WTC11 (cell line): ENCODE data around the gene CPTP. TPM values are rescaled to one million over a fixed set of nuclear protein-coding genes. Genes with fewer than 3 reads are reported as not detected.

ENCODE experiments used
- AFF4 ChIP-seq: sonication (generic); formaldehyde crosslinking; IDR thresholded peaks from 2 replicates; pipeline ENCODE4 v1.8.1; 2023; ENCODE audit warnings: mild to moderate bottlenecking, missing genetic modification reagents, borderline replicate concordance
- ARID4B ChIP-seq: sonication (generic); formaldehyde crosslinking; IDR thresholded peaks from 2 replicates; pipeline ENCODE4 v1.8.0; 2023; ENCODE audit warnings: missing genetic modification reagents, mild to moderate bottlenecking, borderline replicate concordance
- CREB1 ChIP-seq: sonication (generic); formaldehyde crosslinking; IDR thresholded peaks from 2 replicates; pipeline ENCODE4 v1.8.0; 2023; ENCODE audit warnings: mild to moderate bottlenecking, missing genetic modification reagents
- EMX1 ChIP-seq: fragments of 250-450 bp; sonication (Bioruptor Pico); IDR thresholded peaks from 2 replicates; pipeline ENCODE4 v1.8.0; 2021; ENCODE audit warnings: mild to moderate bottlenecking
- FOXK1 ChIP-seq: sonication (generic); formaldehyde crosslinking; IDR thresholded peaks from 2 replicates; pipeline ENCODE4 v1.8.0; 2022; ENCODE audit warnings: mild to moderate bottlenecking, moderate library complexity, missing genetic modification reagents
- GABPB1 ChIP-seq: sonication (generic); formaldehyde crosslinking; IDR thresholded peaks from 2 replicates; pipeline ENCODE4 v1.8.1; 2023; ENCODE audit warnings: mild to moderate bottlenecking, missing genetic modification reagents
- GRHL2 ChIP-seq: fragments of 250-450 bp; sonication (Bioruptor Pico); IDR thresholded peaks from 2 replicates; pipeline ENCODE4 v1.8.0; 2022; ENCODE audit warnings: mild to moderate bottlenecking, moderate library complexity; ENCODE audit not compliant: insufficient replicate concordance, severe bottlenecking
- JUN ChIP-seq: sonication (generic); formaldehyde crosslinking; IDR thresholded peaks from 2 replicates; pipeline ENCODE4 v1.8.0; 2023; ENCODE audit warnings: mild to moderate bottlenecking, missing genetic modification reagents
- MLX ChIP-seq: sonication (generic); formaldehyde crosslinking; IDR thresholded peaks from 2 replicates; pipeline ENCODE4 v1.8.1; 2023; ENCODE audit warnings: mild to moderate bottlenecking, missing genetic modification reagents, moderate library complexity
- MYBL2 ChIP-seq: sonication (generic); formaldehyde crosslinking; IDR thresholded peaks from 2 replicates; pipeline ENCODE4 v1.8.1; 2023; ENCODE audit warnings: mild to moderate bottlenecking, moderate library complexity, missing genetic modification reagents
- NFATC4 ChIP-seq: fragments of 250-450 bp; sonication (Bioruptor Pico); IDR thresholded peaks from 2 replicates; pipeline ENCODE4 v1.9.0; 2021; ENCODE audit warnings: mild to moderate bottlenecking
- NFYB ChIP-seq: sonication (generic); formaldehyde crosslinking; conservative IDR thresholded peaks from 2 replicates; pipeline ENCODE4 v1.8.0; 2022; ENCODE audit warnings: low read depth, missing genetic modification reagents
- NR3C1 ChIP-seq: sonication (generic); formaldehyde crosslinking; conservative IDR thresholded peaks from 2 replicates; pipeline ENCODE4 v1.8.1; 2023; ENCODE audit warnings: low read depth, mild to moderate bottlenecking, missing genetic modification reagents
- OVOL2 ChIP-seq: fragments of 250-450 bp; sonication (Bioruptor Pico); IDR thresholded peaks from 2 replicates; pipeline ENCODE4 v1.9.0; 2021; ENCODE audit warnings: mild to moderate bottlenecking, borderline replicate concordance
- RELA ChIP-seq: sonication (generic); formaldehyde crosslinking; IDR thresholded peaks from 2 replicates; pipeline ENCODE4 v1.8.1; 2022; ENCODE audit warnings: missing genetic modification reagents, mild to moderate bottlenecking, borderline replicate concordance
- SOX15 ChIP-seq: fragments of 250-450 bp; sonication (Bioruptor Pico); IDR thresholded peaks from 2 replicates; pipeline ENCODE4 v1.9.0; 2021; ENCODE audit warnings: mild to moderate bottlenecking
- TEAD1 ChIP-seq: sonication (generic); formaldehyde crosslinking; IDR thresholded peaks from 2 replicates; pipeline ENCODE4 v1.8.0; 2022; ENCODE audit warnings: mild to moderate bottlenecking, missing genetic modification reagents
- TEAD4 ChIP-seq: sonication (generic); formaldehyde crosslinking; IDR thresholded peaks from 2 replicates; pipeline ENCODE4 v1.8.0; 2022; ENCODE audit warnings: mild to moderate bottlenecking, missing genetic modification reagents
- ZNF121 ChIP-seq: sonication (generic); formaldehyde crosslinking; IDR thresholded peaks from 2 replicates; pipeline ENCODE4 v1.8.0; 2023; ENCODE audit warnings: missing genetic modification reagents
- ZNF138 ChIP-seq: sonication (generic); formaldehyde crosslinking; conservative IDR thresholded peaks from 2 replicates; pipeline ENCODE4 v1.8.1; 2022; ENCODE audit warnings: mild to moderate bottlenecking, moderate library complexity, missing genetic modification reagents
- ZNF232 ChIP-seq: sonication (generic); formaldehyde crosslinking; IDR thresholded peaks from 2 replicates; pipeline ENCODE4 v1.8.0; 2022; ENCODE audit warnings: mild to moderate bottlenecking, missing genetic modification reagents
- ZNF423 ChIP-seq: fragments of 250-450 bp; sonication (Bioruptor Pico); IDR thresholded peaks from 2 replicates; pipeline ENCODE4 v2.1.2; 2022; ENCODE audit warnings: mild to moderate bottlenecking, moderate library complexity
- total RNA-seq: library from RNA; stranded (reverse); gene quantifications from 3 replicates; pipeline ENCODE4 v1.2.3, GENCODE V29; 2021
- TF ChIP-seq, protein P1 (sequence below): sonication (generic); formaldehyde crosslinking; IDR thresholded peaks from 2 replicates; pipeline ENCODE4 v1.8.1; 2023; ENCODE audit warnings: mild to moderate bottlenecking, moderate library complexity, missing genetic modification reagents
- TF ChIP-seq, protein P2 (sequence below): fragments of 200-600 bp; IDR thresholded peaks from 2 replicates; pipeline ENCODE4 v1.8.0; 2022; ENCODE audit warnings: antibody characterized with exemption
- TF ChIP-seq, protein P3 (sequence below): fragments of 250-450 bp; sonication (Bioruptor Pico); conservative IDR thresholded peaks from 2 replicates; pipeline ENCODE4 v1.9.0; 2021; ENCODE audit warnings: mild to moderate bottlenecking

Gene CPTP
- total RNA-seq, 1 experiment from 2014 or later = 14.4 TPM

DNA sequence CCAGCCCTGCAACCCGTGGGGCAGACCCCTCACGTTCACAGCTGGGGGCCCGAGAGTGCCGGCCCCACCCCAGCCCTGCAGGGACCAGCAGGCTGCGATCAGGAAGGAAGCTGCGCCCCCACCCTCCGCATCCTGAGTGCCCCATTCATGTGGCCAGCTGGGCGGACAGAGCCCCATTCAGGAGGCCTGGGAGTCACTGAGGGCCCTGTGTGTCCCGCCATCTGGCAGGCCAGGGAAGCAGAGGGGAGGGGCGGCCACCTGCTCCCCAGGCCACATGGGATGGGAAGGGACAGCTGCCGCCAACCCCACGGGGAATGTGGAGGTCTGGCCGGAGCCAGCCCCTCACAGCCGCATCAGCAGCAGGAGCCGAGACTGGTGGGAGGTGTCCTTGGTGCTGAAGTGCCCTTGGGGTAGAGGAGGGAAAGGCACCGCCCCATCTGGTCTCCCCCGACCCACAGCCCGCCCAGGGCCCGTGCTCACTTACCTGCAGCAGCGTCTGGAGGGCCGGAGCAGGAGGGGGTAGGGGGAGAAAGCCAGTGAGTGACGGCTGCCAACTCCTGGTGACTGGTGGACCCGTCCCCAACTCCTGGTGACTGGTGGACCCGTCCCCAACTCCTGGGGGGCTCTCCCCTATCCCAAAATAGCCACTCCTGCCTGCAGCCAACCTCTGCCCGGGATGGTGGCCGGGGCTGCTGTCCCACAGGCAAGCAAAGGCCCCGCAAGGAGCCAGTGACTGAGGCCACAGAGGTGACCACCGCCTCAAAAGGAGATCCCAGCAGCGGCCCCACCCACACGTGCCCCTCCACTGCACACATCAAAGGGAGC lies 25.5 kb upstream of the CPTP start (continued):
- TF ChIP-seq, protein P1, sequence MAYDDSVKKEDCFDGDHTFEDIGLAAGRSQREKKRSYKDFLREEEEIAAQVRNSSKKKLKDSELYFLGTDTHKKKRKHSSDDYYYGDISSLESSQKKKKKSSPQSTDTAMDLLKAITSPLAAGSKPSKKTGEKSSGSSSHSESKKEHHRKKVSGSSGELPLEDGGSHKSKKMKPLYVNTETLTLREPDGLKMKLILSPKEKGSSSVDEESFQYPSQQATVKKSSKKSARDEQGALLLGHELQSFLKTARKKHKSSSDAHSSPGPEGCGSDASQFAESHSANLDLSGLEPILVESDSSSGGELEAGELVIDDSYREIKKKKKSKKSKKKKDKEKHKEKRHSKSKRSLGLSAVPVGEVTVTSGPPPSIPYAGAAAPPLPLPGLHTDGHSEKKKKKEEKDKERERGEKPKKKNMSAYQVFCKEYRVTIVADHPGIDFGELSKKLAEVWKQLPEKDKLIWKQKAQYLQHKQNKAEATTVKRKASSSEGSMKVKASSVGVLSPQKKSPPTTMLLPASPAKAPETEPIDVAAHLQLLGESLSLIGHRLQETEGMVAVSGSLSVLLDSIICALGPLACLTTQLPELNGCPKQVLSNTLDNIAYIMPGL (CRISPR knock-in tag) = no peak
- TF ChIP-seq JUN (0 out of 2 replicates have a peak, but pooled peaks have one; percentile 53), MYBL2 (CRISPR knock-in tag) (no peak), GRHL2 (CRISPR knock-in tag) (no peak), NFYB (0 out of 2 replicates have a peak, but pooled peaks have one; percentile 25), SOX15 (CRISPR knock-in tag) (no peak), MLX (CRISPR knock-in tag) (no peak), NFATC4 (CRISPR knock-in tag) (no peak), RELA (CRISPR knock-in tag) (0 out of 2 replicates have a peak, but pooled peaks have one; percentile 48), AFF4 (CRISPR knock-in tag) (no peak), FOXK1 (CRISPR knock-in tag) (peak; percentile 36; the same call in 1 of the 2 replicates), ARID4B (CRISPR knock-in tag) (peak; percentile 91), NR3C1 (CRISPR knock-in tag) (no peak), CREB1 (no peak), ZNF121 (CRISPR knock-in tag) (no peak), EMX1 (CRISPR knock-in tag) (no peak), GABPB1 (CRISPR knock-in tag) (no peak), TEAD1 (CRISPR knock-in tag) (peak; percentile 57; the same call in 1 of the 2 replicates), TEAD4 (CRISPR knock-in tag) (peak; percentile 70), ZNF423 (CRISPR knock-in tag) (no peak), ZNF232 (no peak), ZNF138 (CRISPR knock-in tag) (no peak), OVOL2 (CRISPR knock-in tag) (no peak)
- TF ChIP-seq, protein P2, sequence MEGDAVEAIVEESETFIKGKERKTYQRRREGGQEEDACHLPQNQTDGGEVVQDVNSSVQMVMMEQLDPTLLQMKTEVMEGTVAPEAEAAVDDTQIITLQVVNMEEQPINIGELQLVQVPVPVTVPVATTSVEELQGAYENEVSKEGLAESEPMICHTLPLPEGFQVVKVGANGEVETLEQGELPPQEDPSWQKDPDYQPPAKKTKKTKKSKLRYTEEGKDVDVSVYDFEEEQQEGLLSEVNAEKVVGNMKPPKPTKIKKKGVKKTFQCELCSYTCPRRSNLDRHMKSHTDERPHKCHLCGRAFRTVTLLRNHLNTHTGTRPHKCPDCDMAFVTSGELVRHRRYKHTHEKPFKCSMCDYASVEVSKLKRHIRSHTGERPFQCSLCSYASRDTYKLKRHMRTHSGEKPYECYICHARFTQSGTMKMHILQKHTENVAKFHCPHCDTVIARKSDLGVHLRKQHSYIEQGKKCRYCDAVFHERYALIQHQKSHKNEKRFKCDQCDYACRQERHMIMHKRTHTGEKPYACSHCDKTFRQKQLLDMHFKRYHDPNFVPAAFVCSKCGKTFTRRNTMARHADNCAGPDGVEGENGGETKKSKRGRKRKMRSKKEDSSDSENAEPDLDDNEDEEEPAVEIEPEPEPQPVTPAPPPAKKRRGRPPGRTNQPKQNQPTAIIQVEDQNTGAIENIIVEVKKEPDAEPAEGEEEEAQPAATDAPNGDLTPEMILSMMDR = no peak
- TF ChIP-seq, protein P3, sequence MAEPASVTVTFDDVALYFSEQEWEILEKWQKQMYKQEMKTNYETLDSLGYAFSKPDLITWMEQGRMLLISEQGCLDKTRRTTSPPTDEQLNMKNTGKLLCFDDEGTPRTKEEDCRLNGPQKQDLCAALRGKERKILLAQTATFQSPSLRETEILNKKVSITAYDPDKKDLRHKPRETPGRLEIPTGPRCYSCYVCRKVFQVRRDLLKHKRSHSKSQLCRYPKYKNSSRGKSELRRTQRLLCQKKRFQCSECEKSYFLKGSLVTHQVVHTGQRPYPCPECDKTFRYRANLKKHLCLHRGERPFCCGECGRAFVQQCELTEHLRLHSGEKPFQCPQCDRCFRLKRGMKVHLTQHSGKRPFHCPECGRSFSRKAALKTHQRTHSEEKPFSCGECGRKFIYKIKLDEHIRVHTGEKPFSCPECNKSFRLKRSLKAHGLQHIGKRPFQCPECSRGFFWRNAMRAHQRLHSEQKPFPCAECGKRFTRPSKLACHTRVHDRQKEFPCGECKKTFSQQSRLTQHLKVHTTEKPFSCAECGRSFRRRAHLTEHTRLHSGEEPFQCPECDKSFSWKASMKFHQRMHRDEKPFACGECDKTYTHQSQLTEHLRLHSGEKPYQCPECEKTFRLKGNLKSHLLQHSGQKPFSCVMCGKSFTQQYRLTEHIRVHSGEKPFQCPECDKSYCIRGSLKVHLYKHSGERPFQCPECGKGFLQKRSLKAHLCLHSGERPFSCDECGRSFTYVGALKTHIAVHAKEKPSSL (CRISPR knock-in tag) = no peak
